GM10248 (cell line): ENCODE measurements around the gene RNF148.

Experiments used
- CTCF ChIA-PET: fragments of 300-600 bp; sonication (Branson Sonifier 250); formaldehyde crosslinking; extraction: SDS; loops from one replicate; lab custom pipeline; 2021; ENCODE audit warnings: antibody characterized with exemption; lab: Yijun Ruan, JAX
- POLR2A ChIA-PET: fragments of 350-650 bp; sonication (Branson Sonifier 250); formaldehyde crosslinking; extraction: SDS; loops from one replicate; lab custom pipeline; 2020; ENCODE audit warnings: antibody characterized with exemption; lab: Yijun Ruan, JAX
- DNase-seq: peaks from one replicate; pipeline ENCODE4 v3.0.0; 2012; ENCODE audit errors: extremely low spot score
- CTCF ChIP-seq: IDR thresholded peaks from 2 replicates; pipeline ENCODE4 v1.5.1; 2012; ENCODE audit warnings: mild to moderate bottlenecking, low read depth; ENCODE audit errors: extremely low read depth, missing control alignments, control extremely low read depth

RNF148 gene

GRCh38 chr7:122736183-122736582 lies 33.5 kb upstream of the RNF148 start:
- POLR2A ChIA-PET, result no interaction called here
- DNase-seq, result no peak
- CTCF ChIA-PET, result interaction anchor here (1.1 to 2.1 kb wide), 4 partner anchors 10 to 19 kb away, joined by 3 to 11 read pairs (median 4); no protein-coding TSS in a partner anchor
- no peak for TF ChIP-seq CTCF

GRCh38 chr7:122727759-122728158 lies 25.0 kb upstream of the RNF148 start:
- POLR2A ChIA-PET, result no interaction called here

GRCh38 chr7:122727354-122727753 lies 24.6 kb upstream of the RNF148 start:
- DNase-seq, result no peak
- CTCF ChIA-PET, result interaction anchor here (0.8 to 1.0 kb wide), 2 partner anchors 10 to 11 kb away, joined by 3 to 4 read pairs; no protein-coding TSS in a partner anchor
- POLR2A ChIA-PET, result no interaction called here
- TF ChIP-seq CTCF, result no peak

More at GRCh38 chr7:122727759-122728158, 25.0 kb upstream of the RNF148 start:
- CTCF ChIA-PET, result interaction anchor here (0.8 to 1.3 kb wide), 4 partner anchors 9 to 58 kb away, joined by 3 to 4 read pairs (median 3); no protein-coding TSS in a partner anchor
- no peak for DNase-seq
- no peak for TF ChIP-seq CTCF

- TF ChIP-seq CTCF, result no peak
- no peak for DNase-seq
- POLR2A ChIA-PET, result no interaction called here
- CTCF ChIA-PET, result interaction anchor here (0.8 kb wide), 1 partner anchor 10 kb away, joined by 3 read pairs; no protein-coding TSS in a partner anchor
Observed at GRCh38 chr7:122726881-122727280, 24.2 kb upstream of the RNF148 start.

- no peak for TF ChIP-seq CTCF
- POLR2A ChIA-PET, result no interaction called here
- CTCF ChIA-PET, result no interaction called here
- DNase-seq, result no peak
Observed at GRCh38 chr7:122724366-122724765, 21.6 kb upstream of the RNF148 start.

GRCh38 chr7:122719010-122719578 lies 16.4 kb upstream of the RNF148 start:
- no peak for TF ChIP-seq CTCF

More at GRCh38 chr7:122719010-122719578, 16.4 kb upstream of the RNF148 start:
- ChIA-PET POLR2A (no interaction called here), CTCF (interaction anchor here (1.0 to 1.5 kb wide), 2 partner anchors 9 to 17 kb away, joined by 3 read pairs; no protein-coding TSS in a partner anchor)
- DNase-seq, result no peak
